BLaER1 treated with 17β-estradiol and CSF1 and Interleukin-3, amounts not matched to agents 10 nM and 100 nM (cell line): ENCODE data around the gene CYP17A1.

Source experiments
- H3K27ac ChIP-seq, 11 experiments: shearing (Covaris generic); formaldehyde crosslinking; 2 replicates each; pipeline ENCODE4 v1.8.1; 2022
- H3K27me3 ChIP-seq, 11 experiments: shearing (Covaris generic); formaldehyde crosslinking; 2 replicates each; pipeline ENCODE4 v1.8.1; 2022
- H3K36me3 ChIP-seq, 11 experiments: shearing (Covaris generic); formaldehyde crosslinking; 2 replicates each; pipeline ENCODE4 v1.8.1; 2022
- H3K4me1 ChIP-seq, 10 experiments: shearing (Covaris generic); formaldehyde crosslinking; 2 replicates each; pipeline ENCODE4 v1.8.1; 2022
- H3K4me2 ChIP-seq, 11 experiments: shearing (Covaris generic); formaldehyde crosslinking; 2 replicates each; pipeline ENCODE4 v1.8.1; 2022
- H3K4me3 ChIP-seq, 10 experiments: shearing (Covaris generic); formaldehyde crosslinking; 2 replicates each; pipeline ENCODE4 v1.8.1; 2022
- H3K9ac ChIP-seq, 11 experiments: shearing (Covaris generic); formaldehyde crosslinking; 2 replicates each; pipeline ENCODE4 v1.8.1; 2022
- H3K9me3 ChIP-seq, 11 experiments: shearing (Covaris generic); formaldehyde crosslinking; replicated peaks in 1 of 11; 2 replicates each; pipeline ENCODE4 v1.8.1; 2022
- H4K20me1 ChIP-seq, 11 experiments: shearing (Covaris generic); formaldehyde crosslinking; 2 replicates each; pipeline ENCODE4 v1.8.1; 2022
- Cebpa-rat ChIP-seq, 11 experiments: shearing (Covaris generic); IDR thresholded peaks; 2 replicates each; pipeline ENCODE4 v1.8.1; 2022

Gene CYP17A1

DNA sequence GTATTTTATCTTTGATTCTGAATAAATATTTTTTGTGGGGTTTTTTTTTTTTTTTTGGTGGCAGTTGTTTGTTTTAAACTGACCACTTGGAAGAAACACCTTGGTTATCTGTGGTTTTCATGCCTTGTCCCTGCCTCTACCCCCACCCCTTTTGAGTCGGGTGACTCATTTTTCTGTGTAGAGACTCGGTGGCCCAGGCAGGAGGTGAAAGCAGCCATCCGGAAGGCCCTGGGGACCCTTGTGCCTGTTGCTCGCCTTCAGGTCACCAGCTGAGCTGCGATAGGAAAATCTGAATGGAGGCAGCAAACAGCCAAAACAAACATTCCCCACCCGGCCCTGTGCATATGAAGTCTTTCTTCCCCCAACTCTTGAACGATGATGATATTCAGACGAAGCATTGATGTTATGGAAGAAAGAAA lies 22.8 kb downstream of the CYP17A1 start:
- H3K4me3 ChIP-seq = peak overlapping the region in 3 of 10 experiments; percentile 2 to 27 (median 19); a peak in 1 of 20 replicates
- H3K27ac ChIP-seq = peak overlapping the region; percentile 68 to 98 (median 78)
- H3K4me1 ChIP-seq = peaks cover 77 to 94% (median 87%) of the 10 kb centered on the region in 10 experiments
- peaks cover 18 to 52% (median 33%) of the 10 kb centered on the region in 11 experiments for H3K36me3 ChIP-seq
- H3K4me2 ChIP-seq = peak overlapping the region; percentile 84 to 95 (median 92)
- H3K27me3 ChIP-seq = no peaks in the 10 kb centered on the region
- no peaks in the 10 kb centered on the region for H3K9me3 ChIP-seq
- no peaks in the 10 kb centered on the region for H4K20me1 ChIP-seq
- peak overlapping the region; percentile 10 to 91 (median 67); a peak in 20 of 22 replicates for H3K9ac ChIP-seq
- no peak for TF ChIP-seq Cebpa-rat (IDR thresholded peaks at IDR 0.05)

DNA sequence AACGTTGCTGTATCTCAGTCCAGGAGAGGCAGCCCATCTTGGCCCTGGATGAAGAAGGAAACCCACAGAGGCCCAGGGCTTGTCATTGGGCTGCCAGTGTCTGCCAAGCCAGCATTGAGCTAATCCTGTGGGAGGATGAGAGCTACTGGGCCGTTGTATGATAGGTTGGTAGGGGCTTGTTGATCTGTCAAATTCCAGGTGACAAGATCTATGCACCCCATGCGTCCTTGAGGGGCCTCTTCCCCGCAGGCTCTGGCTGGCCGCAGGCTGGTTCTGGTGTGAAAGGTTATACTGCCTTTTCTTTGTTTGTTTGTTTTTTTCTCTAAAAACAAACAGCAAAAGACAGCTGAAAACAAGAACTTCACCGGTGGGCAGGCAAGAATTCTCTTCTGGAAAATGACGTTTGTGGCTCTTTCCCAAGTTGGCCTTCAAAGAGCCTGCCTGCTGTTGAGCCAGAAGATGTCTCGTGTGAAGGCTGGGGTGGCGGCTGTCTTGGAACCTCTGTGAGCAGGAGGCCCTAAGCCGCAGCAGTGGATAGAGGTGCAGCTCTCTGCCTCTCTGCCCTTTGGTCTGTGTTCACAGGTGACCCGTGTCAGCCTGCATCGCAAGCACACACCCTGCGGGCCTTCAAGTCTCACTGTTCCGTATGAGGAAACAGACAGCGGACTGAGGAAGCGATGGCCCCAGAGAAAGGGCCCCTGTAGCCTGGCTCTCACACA lies 23.3 kb downstream of the CYP17A1 start:
- peaks cover 18 to 57% (median 33%) of the 10 kb centered on the region in 11 experiments for H3K36me3 ChIP-seq
- H4K20me1 ChIP-seq = no peaks in the 10 kb centered on the region
- H3K9me3 ChIP-seq = no peaks in the 10 kb centered on the region
- H3K27me3 ChIP-seq = no peaks in the 10 kb centered on the region
- H3K27ac ChIP-seq = peak overlapping the region; percentile 68 to 98 (median 78)
- peaks cover 75 to 94% (median 85%) of the 10 kb centered on the region in 10 experiments for H3K4me1 ChIP-seq
- H3K9ac ChIP-seq = peak overlapping the region; percentile 10 to 91 (median 67); a peak in 19 of 22 replicates
- TF ChIP-seq Cebpa-rat (IDR thresholded peaks at IDR 0.05) = no peak
- peak overlapping the region in 4 of 10 experiments; percentile 13 to 27 (median 18); a peak in 7 of 20 replicates for H3K4me3 ChIP-seq
- peak overlapping the region; percentile 84 to 95 (median 92) for H3K4me2 ChIP-seq

- Histone ChIP-seq H3K36me3 (peaks cover 18 to 62% (median 33%) of the 10 kb centered on the region in 11 experiments), H3K4me1 (peaks cover 75 to 94% (median 86%) of the 10 kb centered on the region in 10 experiments), H3K9ac (peak overlapping the region; percentile 10 to 91 (median 44); a peak in 11 of 22 replicates), H3K4me3 (peak overlapping the region in 9 of 10 experiments; percentile 0 to 39 (median 17); a peak in 10 of 20 replicates), H4K20me1 (no peaks in the 10 kb centered on the region), H3K27me3 (no peaks in the 10 kb centered on the region), H3K27ac (peak overlapping the region; percentile 68 to 98 (median 78); a peak in 21 of 22 replicates), H3K4me2 (peak overlapping the region; percentile 84 to 95 (median 92)), H3K9me3 (no peaks in the 10 kb centered on the region)
- no peak for TF ChIP-seq Cebpa-rat (IDR thresholded peaks at IDR 0.05)
These were observed 24.1 kb downstream of the CYP17A1 start for GRCh38 chr10:102813017-102813541.

GRCh38 chr10:102812231-102812876 lies 24.9 kb downstream of the CYP17A1 start:
- Histone ChIP-seq H3K4me3 (peak overlapping the region; percentile 0 to 39 (median 14); a peak in 11 of 20 replicates), H3K27me3 (no peaks in the 10 kb centered on the region), H3K9me3 (no peaks in the 10 kb centered on the region), H3K27ac (peak overlapping the region; percentile 68 to 98 (median 78)), H3K4me1 (peaks cover 75 to 94% (median 86%) of the 10 kb centered on the region in 10 experiments), H3K9ac (peak overlapping the region; percentile 31 to 91 (median 54); a peak in 19 of 22 replicates), H3K36me3 (peaks cover 18 to 68% (median 33%) of the 10 kb centered on the region in 11 experiments), H4K20me1 (no peaks in the 10 kb centered on the region), H3K4me2 (peak overlapping the region; percentile 84 to 95 (median 92))
- TF ChIP-seq Cebpa-rat (IDR thresholded peaks at IDR 0.05) = no peak

DNA sequence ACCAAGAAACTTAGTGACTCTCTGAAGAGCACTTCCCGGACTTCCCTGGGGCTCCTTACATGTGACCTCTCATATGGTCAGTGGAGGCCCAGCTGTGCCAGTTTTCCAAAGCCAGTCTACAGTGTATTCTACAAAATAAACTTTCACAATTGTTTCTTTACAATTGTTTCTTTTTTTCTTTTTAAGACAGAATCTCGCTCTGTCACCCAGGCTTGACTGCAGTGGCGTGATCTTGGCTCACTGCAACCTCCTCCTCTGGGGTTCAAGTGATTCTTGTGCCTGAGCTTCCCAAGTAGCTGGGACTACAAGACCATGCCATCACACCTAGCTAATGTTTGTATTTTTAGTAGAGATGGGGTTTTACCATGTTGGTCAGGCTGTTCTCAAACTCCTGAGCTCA lies 25.9 kb downstream of the CYP17A1 start:
- H3K9ac ChIP-seq = peak overlapping the region in 2 of 11 experiments; percentile 58 to 60; a peak in 1 of 22 replicates
- no peak for TF ChIP-seq Cebpa-rat (IDR thresholded peaks at IDR 0.05)
- H3K27ac ChIP-seq = peak overlapping the region; percentile 68 to 98 (median 78); a peak in 20 of 22 replicates
- no peak overlapping the region for H3K4me3 ChIP-seq
- no peaks in the 10 kb centered on the region for H4K20me1 ChIP-seq
- peak overlapping the region; percentile 84 to 95 (median 92); a peak in 21 of 22 replicates for H3K4me2 ChIP-seq
- no peaks in the 10 kb centered on the region for H3K9me3 ChIP-seq
- no peaks in the 10 kb centered on the region for H3K27me3 ChIP-seq
- peaks cover 68 to 93% (median 79%) of the 10 kb centered on the region in 10 experiments for H3K4me1 ChIP-seq
- H3K36me3 ChIP-seq = peaks cover 18 to 78% (median 33%) of the 10 kb centered on the region in 11 experiments

DNA sequence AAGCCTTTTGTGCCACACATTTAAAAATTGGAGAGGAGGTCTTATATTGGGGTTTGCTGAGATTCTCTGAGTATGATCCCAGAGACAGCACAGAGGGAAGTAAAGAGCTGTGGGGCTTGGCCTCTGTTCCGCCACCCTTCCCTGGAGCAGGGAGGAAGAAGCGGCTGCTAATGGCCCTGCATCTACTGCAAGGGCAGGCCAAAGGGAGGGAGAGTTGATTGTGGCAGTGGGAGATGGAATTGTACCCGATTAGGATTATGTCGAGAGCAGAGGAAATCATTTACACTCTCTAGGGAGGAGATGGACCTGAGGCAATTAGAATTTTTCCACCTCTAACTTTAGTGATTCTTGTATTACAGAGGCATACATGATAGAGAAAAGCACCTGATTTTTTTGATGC lies 28.8 kb downstream of the CYP17A1 start:
- peaks cover 23 to 86% (median 45%) of the 10 kb centered on the region in 11 experiments for H3K36me3 ChIP-seq
- no peak overlapping the region for H3K9ac ChIP-seq
- no peak for TF ChIP-seq Cebpa-rat (IDR thresholded peaks at IDR 0.05)
- H3K4me3 ChIP-seq = no peak overlapping the region
- H3K4me1 ChIP-seq = peaks cover 45 to 94% (median 59%) of the 10 kb centered on the region in 10 experiments
- no peaks in the 10 kb centered on the region for H3K27me3 ChIP-seq
- H4K20me1 ChIP-seq = no peaks in the 10 kb centered on the region
- H3K4me2 ChIP-seq = peak overlapping the region in 10 of 11 experiments; percentile 16 to 70 (median 41); a peak in 17 of 22 replicates
- H3K9me3 ChIP-seq = no peaks in the 10 kb centered on the region
- peak overlapping the region in 1 of 11 experiments; percentile 7; a peak in 3 of 22 replicates for H3K27ac ChIP-seq

DNA sequence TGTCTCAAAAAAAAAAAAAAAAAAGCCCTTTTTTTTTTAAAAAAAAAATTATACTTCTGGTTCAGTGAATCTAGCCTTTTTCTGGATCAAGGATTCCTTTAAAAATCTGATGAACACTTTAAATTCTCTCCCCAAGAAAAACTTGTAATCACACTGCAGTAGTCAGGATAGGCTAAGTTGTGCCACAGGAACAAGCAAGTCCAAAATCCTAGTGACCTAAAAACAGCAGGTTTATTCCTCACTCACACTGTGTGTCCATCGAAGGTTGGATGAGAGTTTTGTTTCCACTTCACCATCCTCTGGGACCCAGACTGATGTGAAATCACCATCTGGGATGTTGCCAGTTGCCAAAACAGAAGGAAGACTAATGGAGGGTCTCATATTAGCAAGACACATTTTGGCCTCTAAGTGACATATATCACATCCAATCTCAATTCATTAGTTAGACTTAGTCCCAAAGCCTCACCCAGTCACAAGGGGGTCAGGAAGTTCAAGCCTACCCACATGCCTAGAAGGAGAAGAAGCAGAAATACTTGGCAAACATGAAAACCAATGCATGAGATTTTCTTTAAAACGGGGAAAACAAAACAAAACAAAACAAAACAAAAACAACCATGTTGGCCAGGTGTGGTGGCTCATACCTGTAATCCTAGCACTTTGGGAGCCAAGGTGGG lies 32.7 kb downstream of the CYP17A1 start:
- no peaks in the 10 kb centered on the region for H3K27me3 ChIP-seq

DNA sequence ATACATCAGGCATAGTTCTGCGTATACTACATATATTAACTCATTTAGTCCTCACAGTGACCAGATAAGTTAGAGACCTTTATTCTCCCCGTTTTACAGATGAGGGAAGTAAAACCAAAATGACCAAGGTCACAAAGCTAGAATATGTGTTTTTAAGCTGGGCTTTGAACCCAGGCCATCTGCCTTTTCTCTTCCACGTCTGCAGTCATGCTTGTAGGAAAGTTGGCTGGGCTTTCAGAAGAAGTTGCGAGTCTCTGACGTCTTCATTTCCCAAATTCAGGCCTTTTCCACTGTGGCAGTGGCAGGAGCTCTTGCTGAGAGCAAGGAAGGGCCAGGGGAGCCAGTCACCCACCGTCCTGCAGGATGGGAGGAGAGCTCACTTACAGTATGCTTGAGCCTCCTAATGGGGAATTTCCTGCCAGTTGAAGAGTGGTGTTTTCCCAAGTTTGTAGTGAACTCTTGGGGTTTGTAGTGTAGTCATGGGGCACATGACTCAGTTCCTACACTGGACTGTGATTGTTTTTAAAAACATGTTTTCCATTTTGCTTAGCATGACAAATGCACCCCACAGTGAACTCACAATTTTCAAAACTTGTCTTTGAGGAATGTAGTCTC lies 34.2 kb downstream of the CYP17A1 start:
- Histone ChIP-seq H3K27ac (peak overlapping the region; percentile 1 to 98 (median 54); a peak in 15 of 22 replicates), H3K36me3 (peaks cover 39 to 83% (median 58%) of the 10 kb centered on the region in 11 experiments), H3K4me2 (peak overlapping the region in 10 of 11 experiments; percentile 24 to 87 (median 52); a peak in 20 of 22 replicates), H3K9ac (peak overlapping the region in 4 of 11 experiments; percentile 23 to 89 (median 75); a peak in 6 of 22 replicates), H3K4me1 (peaks cover 42 to 97% (median 58%) of the 10 kb centered on the region in 10 experiments), H3K4me3 (no peak overlapping the region), H4K20me1 (no peaks in the 10 kb centered on the region), H3K9me3 (no peaks in the 10 kb centered on the region), H3K27me3 (no peaks in the 10 kb centered on the region)
- TF ChIP-seq Cebpa-rat (IDR thresholded peaks at IDR 0.05) = no peak

More for the DNA sequence above, 32.7 kb downstream of the CYP17A1 start:
- no peak overlapping the region for H3K4me3 ChIP-seq
- H3K36me3 ChIP-seq = peaks cover 25 to 81% (median 45%) of the 10 kb centered on the region in 11 experiments; a peak in 21 of 22 replicates
- H3K9me3 ChIP-seq = no peaks in the 10 kb centered on the region
- peaks cover 51 to 97% (median 63%) of the 10 kb centered on the region in 10 experiments for H3K4me1 ChIP-seq
- peak overlapping the region in 3 of 11 experiments; percentile 1 to 87 (median 80); a peak in 4 of 22 replicates for H3K4me2 ChIP-seq
- H4K20me1 ChIP-seq = no peaks in the 10 kb centered on the region
- peak overlapping the region in 3 of 11 experiments; percentile 84 to 98 (median 97); a peak in 6 of 22 replicates for H3K27ac ChIP-seq
- TF ChIP-seq Cebpa-rat (IDR thresholded peaks at IDR 0.05) = no peak
- peak overlapping the region in 1 of 11 experiments; percentile 89; a peak in 1 of 22 replicates for H3K9ac ChIP-seq
